ENCODE data around the gene GCSAML.

GCSAML gene

GRCh38 chr1:247574236-247574635 lies 25.3 kb downstream of the GCSAML start:
- no peak for DNase-seq (ENCODE audit: low read depth in 2 of 2)

DNA sequence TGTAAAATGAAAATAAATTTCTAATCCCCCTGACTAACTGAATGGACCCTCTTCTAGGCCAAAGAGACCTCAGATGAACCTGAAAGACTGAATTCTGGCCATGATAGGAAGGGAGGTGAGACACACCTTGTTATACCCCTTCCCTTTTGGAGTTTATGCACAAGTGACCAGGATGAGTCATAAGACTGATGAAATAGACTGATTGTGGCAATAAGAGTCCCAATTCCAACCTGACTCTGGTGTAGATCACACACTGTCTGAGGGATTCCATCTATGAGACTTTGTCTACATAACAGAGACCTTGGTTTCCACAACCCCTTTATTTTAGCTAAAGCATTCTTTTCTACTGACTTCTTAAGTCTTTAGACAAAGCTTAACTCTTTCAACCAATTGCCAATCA lies 25.7 kb downstream of the GCSAML start:
- no peak for DNase-seq (ENCODE audit: low read depth in 2 of 2)

DNA sequence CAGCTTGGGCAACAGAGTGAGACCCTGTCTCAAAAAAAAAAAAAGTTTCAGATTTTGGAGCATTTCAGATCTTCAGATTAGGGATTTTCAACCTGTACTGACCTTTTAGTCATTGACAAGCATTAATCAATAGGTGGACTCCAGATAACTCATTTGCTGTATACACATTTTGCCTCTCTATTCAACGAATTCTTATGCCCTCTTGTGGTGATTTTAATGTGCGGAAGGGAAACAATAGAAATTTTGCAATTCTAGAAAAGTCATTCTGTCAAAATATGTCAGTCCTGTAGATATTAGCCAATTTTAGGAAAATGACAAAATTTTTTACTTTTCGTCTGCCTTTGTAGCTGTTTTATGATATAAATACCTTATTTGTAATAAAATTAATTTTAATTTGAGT lies 27.6 kb downstream of the GCSAML start:
- no peak for DNase-seq (ENCODE audit: low read depth in 2 of 2)

DNA sequence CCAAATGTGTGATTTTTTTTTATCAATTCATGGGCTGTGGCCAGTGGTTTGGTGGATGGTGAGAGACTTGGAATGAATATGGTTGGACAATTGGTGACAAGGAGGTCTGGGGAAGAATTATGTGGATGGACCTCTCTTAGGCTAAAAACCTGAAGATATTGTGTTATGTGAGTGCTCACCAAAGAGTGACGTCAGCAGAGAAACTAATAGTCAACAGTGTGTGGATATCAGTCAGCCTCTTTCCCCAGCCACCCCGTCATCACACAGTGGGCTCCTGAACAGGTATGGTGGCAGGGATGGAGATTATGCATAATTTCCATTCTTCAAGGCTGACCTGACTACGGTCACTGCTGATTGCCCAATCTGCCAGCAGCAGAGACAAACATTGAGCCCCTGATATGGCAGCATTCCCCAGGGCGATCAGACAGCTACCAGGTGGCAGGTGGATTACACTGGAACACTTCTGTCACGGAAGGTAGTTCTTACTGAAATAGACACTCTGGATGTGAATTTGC lies 30.1 kb downstream of the GCSAML start:
- DNase-seq (ENCODE audit: low read depth in 2 of 2), result no peak

DNA sequence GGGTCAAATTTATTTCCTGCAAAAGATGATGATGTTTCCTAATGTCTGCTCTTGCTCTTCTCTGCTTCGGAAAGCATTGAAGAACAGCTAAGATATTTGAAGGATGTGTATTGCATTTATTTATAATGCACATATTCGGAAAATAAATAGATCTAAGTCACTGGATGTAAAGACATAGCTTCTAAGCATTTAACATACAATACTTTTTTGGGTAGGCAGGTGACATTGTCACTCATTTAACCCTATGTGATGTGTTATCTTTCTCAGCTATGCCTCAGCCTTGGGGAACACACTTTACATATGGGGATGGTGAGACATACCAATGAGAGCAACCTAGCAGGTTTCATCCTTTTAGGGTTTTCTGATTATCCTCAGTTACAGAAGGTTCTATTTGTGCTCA lies 39.1 kb downstream of the GCSAML start, which contains the start of gene OR2G2:
TSS of gene OR2G2 (plus strand) at position 301 of the 400 bp plus-strand sequence. CDS start at position 301, 0 bp downstream.
- no peak for DNase-seq (ENCODE audit: low read depth in 2 of 2)

DNA sequence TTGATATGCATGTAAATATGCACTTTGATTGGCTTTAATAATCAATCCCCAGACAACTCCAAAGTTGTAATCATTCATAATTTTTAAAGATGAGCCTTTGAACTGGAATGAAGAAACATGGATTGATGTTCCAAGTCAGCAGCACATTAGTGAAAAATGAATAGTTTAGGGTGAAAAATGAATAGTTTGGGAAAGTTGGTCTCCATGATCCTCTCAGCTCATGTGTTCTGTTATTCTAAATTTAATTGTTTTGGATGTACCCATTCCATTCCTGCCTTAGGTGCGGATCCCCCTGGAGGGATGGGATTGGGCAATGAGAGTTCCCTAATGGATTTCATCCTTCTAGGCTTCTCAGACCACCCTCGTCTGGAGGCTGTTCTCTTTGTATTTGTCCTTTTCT lies 56.4 kb downstream of the GCSAML start, which contains the start of gene OR2G3:
TSS of gene OR2G3 (plus strand) at position 301 of the 400 bp plus-strand sequence. CDS start at position 301, 0 bp downstream.
- DNase-seq (ENCODE audit: low read depth in 2 of 2), result no peak

- DNase-seq (ENCODE audit: low read depth in 2 of 2), result no peak
These were observed 64.5 kb downstream of the GCSAML start for GRCh38 chr1:247613405-247613804.

DNA sequence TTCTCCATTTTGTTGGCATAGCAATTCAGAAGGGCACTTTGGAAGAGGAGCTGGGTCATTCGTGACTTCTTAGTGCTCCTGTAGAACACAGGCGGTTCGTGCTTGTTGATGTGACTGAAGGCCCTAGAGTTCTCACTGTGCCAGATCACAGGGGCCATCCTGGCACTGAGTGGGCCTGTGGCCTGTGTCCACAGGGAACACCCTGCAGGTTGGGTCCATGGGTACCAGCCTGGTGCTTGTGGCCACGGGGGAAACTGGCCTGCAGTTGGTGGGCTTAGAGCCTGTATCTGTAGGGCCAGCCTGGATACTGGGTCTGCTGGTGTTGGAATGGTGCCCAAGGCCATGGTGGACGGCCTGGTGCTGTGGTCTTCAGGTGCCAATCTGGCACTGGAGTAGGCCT lies 65.7 kb downstream of the GCSAML start:
- no peak for DNase-seq (ENCODE audit: low read depth in 2 of 2)
